Keratinocyte (primary cell): ENCODE results near the gene ARMC3. TPM values are rescaled to one million over a fixed set of nuclear protein-coding genes. Genes with fewer than 3 reads are reported as not detected.

Experiments
- DNase-seq: peaks from one replicate; pipeline ENCODE4 v3.0.0-alpha.2; 2011; ENCODE audit warnings: low read depth, missing footprints, low spot score
- FAIRE-seq: peaks from 2 replicates; lab custom pipeline; 2011; peaks lifted over from hg19 to GRCh38; lab: Jason Lieb, UNC
- H2AFZ ChIP-seq: 2 replicates; pipeline ENCODE4 v1.6.0; 2012; ENCODE audit warnings: low read length, control low read depth, inconsistent platforms; ENCODE audit not compliant: control insufficient read depth
- H3K27ac ChIP-seq: 2 replicates; pipeline ENCODE4 v1.5.1; 2011; ENCODE audit warnings: low read length; ENCODE audit not compliant: control insufficient read depth, insufficient read depth
- H3K27me3 ChIP-seq: 3 replicates; pipeline ENCODE4 v1.6.0; 2011; ENCODE audit warnings: low read length; ENCODE audit not compliant: control insufficient read depth, insufficient read depth; ENCODE audit errors: extremely low read depth
- H3K36me3 ChIP-seq, 2 experiments: 2 replicates in 1 of 2; 3 replicates in 1 of 2; pipeline ENCODE4 v1.5.1; 2011; ENCODE audit warnings: low read length in 2 of 2, mild to moderate bottlenecking in 1 of 2; ENCODE audit not compliant: control insufficient read depth in 2 of 2, insufficient read depth in 2 of 2; ENCODE audit errors: extremely low read depth in 1 of 2
- H3K4me1 ChIP-seq: 3 replicates; pipeline ENCODE4 v1.5.1; 2011; ENCODE audit warnings: low read length; ENCODE audit not compliant: control insufficient read depth, insufficient read depth; ENCODE audit errors: extremely low read depth
- H3K4me2 ChIP-seq: 3 replicates; pipeline ENCODE4 v1.6.0; 2011; ENCODE audit warnings: low read depth, low read length; ENCODE audit not compliant: control insufficient read depth, insufficient read depth; ENCODE audit errors: extremely low read depth
- H3K4me3 ChIP-seq, 3 experiments: fragments of 200-600 bp in 1 of 3; sonication (generic) in 1 of 3; 2 replicates in 2 of 3; 3 replicates in 1 of 3; pipeline ENCODE4 v1.5.1; 2011 to 2016; ENCODE audit warnings: low read length in 3 of 3, mild to moderate bottlenecking in 3 of 3, control low read depth in 2 of 3, inconsistent platforms in 1 of 3, low read depth in 1 of 3, mixed read lengths in 1 of 3, mixed run types in 1 of 3, moderate library complexity in 1 of 3; ENCODE audit not compliant: control insufficient read depth in 2 of 3, insufficient read depth in 2 of 3; ENCODE audit errors: extremely low read depth in 1 of 3
- H3K79me2 ChIP-seq: 2 replicates; pipeline ENCODE4 v1.6.0; 2012; ENCODE audit warnings: low read length; ENCODE audit not compliant: control insufficient read depth, insufficient read depth
- H3K9ac ChIP-seq: 3 replicates; pipeline ENCODE4 v1.6.0; 2011; ENCODE audit warnings: low read length; ENCODE audit not compliant: control insufficient read depth, insufficient read depth; ENCODE audit errors: extremely low read depth
- H3K9me1 ChIP-seq: 3 replicates; pipeline ENCODE4 v1.6.0; 2011; ENCODE audit warnings: low read length; ENCODE audit not compliant: control insufficient read depth, insufficient read depth; ENCODE audit errors: extremely low read depth
- H3K9me3 ChIP-seq: 2 replicates; pipeline ENCODE4 v1.5.1; 2012; ENCODE audit warnings: low read depth, low read length; ENCODE audit not compliant: control insufficient read depth
- H4K20me1 ChIP-seq: 3 replicates; pipeline ENCODE4 v1.6.0; 2011; ENCODE audit warnings: low read length; ENCODE audit not compliant: control insufficient read depth, insufficient read depth; ENCODE audit errors: extremely low read depth
- EZH2 ChIP-seq: IDR thresholded peaks from one replicate; pipeline ENCODE4 v1.6.1; 2012; ENCODE audit warnings: inconsistent platforms, mild to moderate bottlenecking, low read length, moderate library complexity
- dilution Hi-C: fragments of 300-500 bp; cut with MboI; formaldehyde crosslinking; loops from one replicate; pipeline ENCODE4 v1.7.0; 2020; ENCODE audit warnings: low sequenced_read_pairs; ENCODE audit not compliant: extremely low pct_ligation_motif_present
- polyA plus RNA-seq, 5 experiments: library from polyadenylated mRNA; depleted of rRNA in 3 of 5; stranded (reverse) in 3 of 5; stranded (forward) in 1 of 5; unstranded in 1 of 5; fragments of >200 nt; gene quantifications; 1 replicate in 1 of 5; 2 replicates in 3 of 5; 3 replicates in 1 of 5; pipeline versions ENCODE4 v1.2.1 to v1.2.3, GENCODE V29; 2011 to 2012; ENCODE audit warnings: missing spikeins in 2 of 5, low read depth in 1 of 5, low replicate concordance in 1 of 5
- TF ChIP-seq, protein P1 (sequence below), 3 experiments: IDR thresholded peaks in 1 of 3; conservative IDR thresholded peaks in 1 of 3; optimal IDR thresholded peaks in 1 of 3; 2 replicates in 2 of 3; 3 replicates in 1 of 3; pipeline versions ENCODE3 to v1.5.1; 2011; ENCODE audit warnings: low read length in 3 of 3, mild to moderate bottlenecking in 3 of 3, moderate library complexity in 2 of 3, control low read depth in 1 of 3, inconsistent platforms in 1 of 3; ENCODE audit not compliant: insufficient read depth in 2 of 3; ENCODE audit errors: extremely low read depth in 1 of 3

Gene ARMC3
- polyA plus RNA-seq, 1 donor (not counting 4 experiments of a cell fraction or from before 2014, with no cell fraction given) = not detected

- dilution Hi-C loops = no loop called here
- Histone ChIP-seq H3K9me3 (no peaks in the 10 kb centered on the region), H3K4me1 (peaks cover 9% of the 10 kb centered on the region), H4K20me1 (no peaks in the 10 kb centered on the region), H3K9ac (no peak overlapping the region), H3K27me3 (no peaks in the 10 kb centered on the region), H3K79me2 (no peaks in the 10 kb centered on the region), H2AFZ (no peak overlapping the region), H3K27ac (no peak overlapping the region), H3K4me2 (peak overlapping the region; percentile 53), H3K4me3 (peak overlapping the region in 1 of 3 experiments; percentile 25), H3K9me1 (no peaks in the 10 kb centered on the region), H3K36me3 (no peaks in the 10 kb centered on the region)
- FAIRE-seq (peak; percentile 89), DNase-seq (no peak)
- TF ChIP-seq, protein P1, sequence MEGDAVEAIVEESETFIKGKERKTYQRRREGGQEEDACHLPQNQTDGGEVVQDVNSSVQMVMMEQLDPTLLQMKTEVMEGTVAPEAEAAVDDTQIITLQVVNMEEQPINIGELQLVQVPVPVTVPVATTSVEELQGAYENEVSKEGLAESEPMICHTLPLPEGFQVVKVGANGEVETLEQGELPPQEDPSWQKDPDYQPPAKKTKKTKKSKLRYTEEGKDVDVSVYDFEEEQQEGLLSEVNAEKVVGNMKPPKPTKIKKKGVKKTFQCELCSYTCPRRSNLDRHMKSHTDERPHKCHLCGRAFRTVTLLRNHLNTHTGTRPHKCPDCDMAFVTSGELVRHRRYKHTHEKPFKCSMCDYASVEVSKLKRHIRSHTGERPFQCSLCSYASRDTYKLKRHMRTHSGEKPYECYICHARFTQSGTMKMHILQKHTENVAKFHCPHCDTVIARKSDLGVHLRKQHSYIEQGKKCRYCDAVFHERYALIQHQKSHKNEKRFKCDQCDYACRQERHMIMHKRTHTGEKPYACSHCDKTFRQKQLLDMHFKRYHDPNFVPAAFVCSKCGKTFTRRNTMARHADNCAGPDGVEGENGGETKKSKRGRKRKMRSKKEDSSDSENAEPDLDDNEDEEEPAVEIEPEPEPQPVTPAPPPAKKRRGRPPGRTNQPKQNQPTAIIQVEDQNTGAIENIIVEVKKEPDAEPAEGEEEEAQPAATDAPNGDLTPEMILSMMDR (optimal IDR thresholded peaks at IDR 0.05 in 1 of 3, IDR thresholded peaks at IDR 0.05 in 1 of 3, conservative IDR thresholded peaks at IDR 0.05 in 1 of 3; ENCODE audit: extremely low read depth in 1 of 3, insufficient read depth in 2 of 3, low read length in 3 of 3) = no peak
- no peak for TF ChIP-seq EZH2
Measured at GRCh38 chr10:23065181-23065948, 137.5 kb downstream of the ARMC3 start.

GRCh38 chr10:23067337-23067736 lies 139.5 kb downstream of the ARMC3 start:
- dilution Hi-C loops = no loop called here
- Histone ChIP-seq H3K79me2 (no peaks in the 10 kb centered on the region), H3K9me3 (no peaks in the 10 kb centered on the region), H3K27ac (no peak overlapping the region), H3K4me3 (no peak overlapping the region), H3K9me1 (no peaks in the 10 kb centered on the region), H3K27me3 (no peaks in the 10 kb centered on the region), H3K9ac (no peak overlapping the region), H4K20me1 (no peaks in the 10 kb centered on the region), H3K4me1 (peaks cover 9% of the 10 kb centered on the region), H3K4me2 (no peak overlapping the region), H3K36me3 (no peaks in the 10 kb centered on the region), H2AFZ (no peak overlapping the region)
- TF ChIP-seq EZH2 = no peak
- TF ChIP-seq, protein P1 (optimal IDR thresholded peaks at IDR 0.05 in 1 of 3, IDR thresholded peaks at IDR 0.05 in 1 of 3, conservative IDR thresholded peaks at IDR 0.05 in 1 of 3; ENCODE audit: extremely low read depth in 1 of 3, insufficient read depth in 2 of 3, low read length in 3 of 3) = no peak
- FAIRE-seq = no peak
- DNase-seq = no peak
